Spleen (tissue), 13 donors: ENCODE measurements around the gene NUMBL. TPM values are rescaled to one million over a fixed set of nuclear protein-coding genes. Genes with fewer than 3 reads are reported as not detected.

Source experiments
- DNase-seq: peaks from one replicate; pipeline ENCODE4 v3.0.0-alpha.2; 2020
- H3K27ac ChIP-seq, 8 donors: fragments of 200-600 bp; sonication (generic) in 7 of 8; 1 replicate in 4 of 8; 2 replicates in 4 of 8; pipeline versions ENCODE4 v1.5.0 to v1.8.0; 2016 to 2021; ENCODE audit warnings: inconsistent platforms in 4 of 8, mild to moderate bottlenecking in 4 of 8, moderate library complexity in 1 of 8
- H3K27me3 ChIP-seq, 7 donors: fragments of 200-600 bp; sonication (generic) in 6 of 7; replicated peaks in 1 of 7; 1 replicate in 4 of 7; 2 replicates in 3 of 7; pipeline versions ENCODE4 v1.5.0 to v1.8.0; 2016 to 2021; ENCODE audit warnings: inconsistent platforms in 3 of 7, mild to moderate bottlenecking in 1 of 7
- H3K36me3 ChIP-seq, 6 donors: fragments of 200-600 bp; sonication (generic) in 5 of 6; 1 replicate in 4 of 6; 2 replicates in 2 of 6; pipeline versions ENCODE4 v1.5.0 to v1.8.0; 2016 to 2021; ENCODE audit warnings: inconsistent platforms in 2 of 6
- H3K4me1 ChIP-seq, 6 donors: fragments of 200-600 bp; sonication (generic) in 5 of 6; 1 replicate in 3 of 6; 2 replicates in 3 of 6; pipeline versions ENCODE4 v1.5.0 to v1.8.0; 2016 to 2021; ENCODE audit warnings: inconsistent platforms in 3 of 6
- H3K4me3 ChIP-seq, 8 donors: fragments of 200-600 bp; sonication (generic) in 7 of 8; 1 replicate in 4 of 8; 2 replicates in 4 of 8; pipeline versions ENCODE4 v1.5.0 to v1.8.0; 2016 to 2021; ENCODE audit warnings: inconsistent platforms in 4 of 8, mild to moderate bottlenecking in 4 of 8, moderate library complexity in 2 of 8
- H3K9me3 ChIP-seq, 8 donors: fragments of 200-600 bp; sonication (generic) in 7 of 8; 1 replicate in 4 of 8; 2 replicates in 4 of 8; pipeline versions ENCODE4 v1.5.0 to v1.8.0; 2016 to 2021; ENCODE audit warnings: inconsistent platforms in 4 of 8
- POLR2A ChIP-seq, 3 donors: fragments of 450-650 bp; IDR thresholded peaks; one replicate each; pipeline ENCODE4 v1.5.1; 2017; ENCODE audit warnings: antibody characterized with exemption in 3 of 3, mild to moderate bottlenecking in 1 of 3
- POLR2AphosphoS5 ChIP-seq, 3 donors: sonication (generic); formaldehyde crosslinking; IDR thresholded peaks; one replicate each; pipeline ENCODE4 v1.5.1; 2017; ENCODE audit warnings: antibody characterized with exemption in 3 of 3
- WGBS, 5 donors: extraction: QIAGEN DNeasy Blood & Tissue Kit in 3 of 5; methylation state at CpG; one replicate each; pipeline versions ENCODE4 v1.1.5 to v1.1.7; 2013 to 2018; 5-methylcytosine and 5-hydroxymethylcytosine counted together
- intact Hi-C: fragments of 100-400 bp; cut with DNase I; formaldehyde crosslinking; loops from one replicate; pipeline ENCODE4 v1.15.0; 2023; ENCODE audit warnings: low total_unique reads
- long read RNA-seq, 2 donors: transcript quantifications; one replicate each; lab custom pipeline, GENCODE V29; 2026
- polyA plus RNA-seq, 3 donors: library from polyadenylated mRNA; stranded (reverse); fragments of 200-250 nt; gene quantifications; one replicate each; pipeline ENCODE4 v1.2.1, GENCODE V29; 2013
- total RNA-seq, 7 donors: library from RNA; depleted of rRNA in 3 of 7; stranded (reverse); fragments of >200 nt in 3 of 7; fragmentation: NEBNext Ultra II Directional in 4 of 7; extraction: Animal tissue kit (Norgen Biotek cat#: 25700) in 4 of 7; gene quantifications; one replicate each; pipeline versions ENCODE4 v1.1.0 to v1.2.1, GENCODE V29; 2016 to 2021
- TF ChIP-seq, protein P1 (sequence below), 11 experiments: fragments of 200-600 bp in 7 of 11; fragments of 450-650 bp in 4 of 11; sonication (generic) in 4 of 11; IDR thresholded peaks in 8 of 11; conservative IDR thresholded peaks in 3 of 11; 1 replicate in 7 of 11; 2 replicates in 4 of 11; pipeline versions ENCODE4 v1.4.0 to v1.8.0; 2016 to 2021; ENCODE audit warnings: antibody characterized with exemption in 11 of 11, inconsistent platforms in 4 of 11, mild to moderate bottlenecking in 1 of 11
- donor health status: healthy with polysubstance abuse.
- donor health status: DM: no; HTN: no; CAD: no; lungs with moderate emphysema.
- donor health status: DM: no; HTN: no; CAD: no.
- donor health status: Bipolar disorder and iron deficiency.
- donor health status: healthy.
- donor health status: DM: no; HTN: no; CAD: no.
- donor health status: DM: yes; HTN: yes; CAD: no.

NUMBL gene
- total RNA-seq (10 to 100 TPM; 12.1 to 27.4 (median 14.8) TPM), polyA plus RNA-seq (10 to 100 TPM in 1 of 3 donors, 1 to 10 TPM in 2; 3.2 to 10.6 (median 3.5) TPM)
- long read RNA-seq, donor 1, partial matches to known transcripts: 0 of 2 reads
- long read RNA-seq, donor 1, other reads (novel, unspliced or antisense): 0 of 2 reads
- long read RNA-seq, donor 2, partial matches to known transcripts: 0 of 3 reads
- long read RNA-seq, donor 2, other reads (novel, unspliced or antisense): 0 of 3 reads

DNA sequence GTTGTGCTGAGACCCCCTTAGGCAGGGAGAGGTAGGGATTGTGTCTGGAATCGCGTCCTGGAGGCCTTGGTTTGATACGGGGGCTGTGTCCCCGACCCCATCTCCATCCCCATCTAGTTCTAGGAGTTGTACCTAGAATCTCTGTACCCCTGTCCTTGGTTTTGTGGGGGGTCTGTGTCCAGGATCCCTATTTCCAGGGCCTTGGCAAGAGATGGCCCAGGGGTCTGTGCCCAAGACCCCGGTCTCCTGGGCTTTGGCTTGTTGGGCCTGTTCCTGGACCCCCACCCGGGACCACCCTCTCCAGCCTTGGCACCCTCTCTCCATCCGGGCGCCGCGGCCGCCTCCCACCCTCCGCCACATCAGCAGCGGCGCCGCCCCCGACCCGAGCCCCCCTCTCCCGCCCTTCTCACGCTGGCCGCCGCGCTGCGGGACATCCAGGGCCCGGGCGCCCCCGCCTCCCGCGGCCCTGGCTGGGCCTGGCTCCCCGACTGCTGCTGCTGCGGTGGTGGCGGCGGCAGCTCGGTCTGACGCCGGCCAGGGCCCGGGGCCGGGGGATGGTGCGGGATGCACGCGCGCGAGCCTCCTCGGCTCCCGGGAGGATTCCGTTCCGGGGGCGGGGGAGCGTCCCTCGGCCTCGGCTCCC, at the start of gene NUMBL:
TSS of gene NUMBL (minus strand) at position 602 of the 643 bp plus-strand sequence. CDS start at position 434, 168 bp downstream.
- H3K36me3 ChIP-seq: peaks cover 0 to 53% (median 10%) of the 10 kb centered on the region in 6 donors
- no peak for DNase-seq
- no peaks in the 10 kb centered on the region for H3K9me3 ChIP-seq
- 2 to 18% (median 6%) methylated on average over 17 to 50 of the region's 50 CpGs for WGBS, 5 donors
- TF ChIP-seq POLR2AphosphoS5 (IDR thresholded peaks at IDR 0.05): no peak
- TF ChIP-seq, protein P1, sequence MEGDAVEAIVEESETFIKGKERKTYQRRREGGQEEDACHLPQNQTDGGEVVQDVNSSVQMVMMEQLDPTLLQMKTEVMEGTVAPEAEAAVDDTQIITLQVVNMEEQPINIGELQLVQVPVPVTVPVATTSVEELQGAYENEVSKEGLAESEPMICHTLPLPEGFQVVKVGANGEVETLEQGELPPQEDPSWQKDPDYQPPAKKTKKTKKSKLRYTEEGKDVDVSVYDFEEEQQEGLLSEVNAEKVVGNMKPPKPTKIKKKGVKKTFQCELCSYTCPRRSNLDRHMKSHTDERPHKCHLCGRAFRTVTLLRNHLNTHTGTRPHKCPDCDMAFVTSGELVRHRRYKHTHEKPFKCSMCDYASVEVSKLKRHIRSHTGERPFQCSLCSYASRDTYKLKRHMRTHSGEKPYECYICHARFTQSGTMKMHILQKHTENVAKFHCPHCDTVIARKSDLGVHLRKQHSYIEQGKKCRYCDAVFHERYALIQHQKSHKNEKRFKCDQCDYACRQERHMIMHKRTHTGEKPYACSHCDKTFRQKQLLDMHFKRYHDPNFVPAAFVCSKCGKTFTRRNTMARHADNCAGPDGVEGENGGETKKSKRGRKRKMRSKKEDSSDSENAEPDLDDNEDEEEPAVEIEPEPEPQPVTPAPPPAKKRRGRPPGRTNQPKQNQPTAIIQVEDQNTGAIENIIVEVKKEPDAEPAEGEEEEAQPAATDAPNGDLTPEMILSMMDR (IDR thresholded peaks at IDR 0.05 in 8 of 11, conservative IDR thresholded peaks at IDR 0.05 in 3 of 11): no peak
- TF ChIP-seq POLR2A (IDR thresholded peaks at IDR 0.05): no peak
- peaks cover 3 to 51% (median 21%) of the 10 kb centered on the region in 6 donors for H3K4me1 ChIP-seq
- peak within 1 kb of the TSS; percentile 30 to 90 (median 76) for H3K27ac ChIP-seq
- intact Hi-C loops: no loop called here
- no peaks in the 10 kb centered on the region for H3K27me3 ChIP-seq
- peak within 1 kb of the TSS; percentile 31 to 86 (median 61) for H3K4me3 ChIP-seq

DNA sequence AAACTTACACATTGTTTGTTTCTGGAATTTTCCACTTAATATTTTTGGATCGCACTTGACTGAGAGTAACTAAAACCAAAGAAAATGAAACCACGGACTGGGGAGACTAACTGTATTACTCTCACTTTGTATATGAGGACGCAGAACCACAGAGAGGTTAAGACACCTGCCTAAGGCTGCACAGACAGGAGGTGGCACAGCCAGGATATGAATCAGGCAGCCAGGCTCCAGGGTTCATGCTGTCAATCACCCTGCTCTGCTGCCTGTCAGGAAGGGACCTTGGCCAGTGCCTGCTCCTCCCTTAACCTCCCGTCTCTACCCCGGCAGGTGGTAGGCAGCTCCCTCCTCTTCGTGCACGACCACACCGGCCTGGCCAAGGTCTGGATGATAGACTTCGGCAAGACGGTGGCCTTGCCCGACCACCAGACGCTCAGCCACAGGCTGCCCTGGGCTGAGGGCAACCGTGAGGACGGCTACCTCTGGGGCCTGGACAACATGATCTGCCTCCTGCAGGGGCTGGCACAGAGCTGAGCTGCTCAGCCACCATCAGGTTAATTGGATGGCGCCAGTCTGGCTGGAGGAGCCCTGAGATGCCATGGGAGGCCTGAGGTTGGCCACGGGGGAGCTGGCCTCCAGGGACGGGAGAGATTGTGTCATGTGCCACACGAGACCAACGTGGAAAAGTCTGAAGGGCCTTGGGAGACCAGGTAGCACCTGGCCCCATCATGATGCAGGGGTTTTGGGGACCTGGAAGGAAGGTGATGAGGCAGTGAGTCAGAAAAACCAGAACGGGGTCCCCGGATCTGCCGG, 48.8 kb upstream of the NUMBL start:
- Histone ChIP-seq H3K27me3 (no peaks in the 10 kb centered on the region), H3K4me3 (no peak overlapping the region), H3K27ac (no peak overlapping the region), H3K9me3 (no peaks in the 10 kb centered on the region), H3K36me3 (peaks cover 0 to 94% (median 60%) of the 10 kb centered on the region in 6 donors), H3K4me1 (peaks cover 0 to 3% (median under 1%) of the 10 kb centered on the region in 6 donors)
- WGBS, 5 donors: 79 to 87% (median 84%) methylated on average over 21 to 22 of the region's 22 CpGs
- TF ChIP-seq POLR2A (IDR thresholded peaks at IDR 0.05) (no peak), POLR2AphosphoS5 (IDR thresholded peaks at IDR 0.05) (peak in 2 of 3 donors; percentile 15 to 71)
- intact Hi-C loops: no loop called here
- no peak for DNase-seq

DNA sequence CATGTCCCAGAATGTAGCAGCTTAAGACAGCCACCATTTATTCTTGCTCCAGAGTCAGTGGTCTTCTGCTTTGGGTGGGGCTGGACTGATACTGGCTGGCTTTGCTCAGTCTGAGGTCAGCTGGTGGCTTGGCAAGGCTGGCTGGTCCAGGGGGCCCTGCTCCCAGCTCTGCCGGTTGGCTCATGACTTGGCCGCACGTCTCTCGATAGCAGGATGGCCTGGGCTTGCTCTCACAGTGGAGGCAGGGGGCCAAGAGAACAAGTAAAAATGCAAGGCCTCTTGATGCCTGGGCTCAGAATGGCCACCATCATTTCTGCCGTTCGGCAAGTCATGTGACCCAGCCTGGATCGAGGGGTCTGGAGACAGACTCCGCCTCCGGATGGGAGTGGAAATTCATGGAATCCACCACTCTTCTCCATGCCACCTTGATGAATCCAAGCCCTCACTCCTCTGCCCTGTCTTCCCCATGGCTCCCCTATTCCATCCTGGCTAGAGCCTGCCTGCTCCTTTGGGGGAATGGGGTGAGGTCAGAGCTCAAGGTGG, 46.7 kb upstream of the NUMBL start:
- no peak for DNase-seq
- Histone ChIP-seq H3K4me1 (peaks cover 0 to 4% (median 0%) of the 10 kb centered on the region in 6 donors), H3K9me3 (no peaks in the 10 kb centered on the region), H3K36me3 (peaks cover 0 to 99% (median 78%) of the 10 kb centered on the region in 6 donors), H3K27ac (no peak overlapping the region), H3K4me3 (no peak overlapping the region), H3K27me3 (no peaks in the 10 kb centered on the region)
- TF ChIP-seq POLR2AphosphoS5 (IDR thresholded peaks at IDR 0.05): peak in 1 of 3 donors; percentile 41
- TF ChIP-seq, protein P1 (IDR thresholded peaks at IDR 0.05 in 8 of 11, conservative IDR thresholded peaks at IDR 0.05 in 3 of 11): no peak
- intact Hi-C loops: no loop called here
- WGBS, 5 donors: 90 to 94% (median 91%) methylated on average over 7 to 9 of the region's 9 CpGs

DNA sequence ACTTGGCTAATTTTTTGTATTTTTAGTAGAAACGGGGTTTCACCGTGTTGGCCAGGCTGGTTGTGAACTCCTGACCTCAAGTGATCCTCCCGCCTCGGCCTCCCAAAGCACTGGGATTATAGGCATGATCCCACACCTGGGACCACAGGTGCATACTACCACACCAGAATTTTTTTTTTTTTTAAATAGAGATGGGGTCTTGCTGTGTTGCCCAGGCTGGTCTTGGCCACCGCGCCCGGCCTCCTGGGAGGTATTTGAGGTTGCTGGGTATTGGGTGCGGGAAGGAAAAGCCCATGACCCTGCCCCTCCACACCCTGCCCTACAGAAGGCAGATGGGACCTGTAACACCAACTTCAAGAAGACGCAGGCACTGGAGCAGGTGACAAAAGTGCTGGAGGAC, 46.2 kb upstream of the NUMBL start:
- Histone ChIP-seq H3K9me3 (no peaks in the 10 kb centered on the region), H3K27ac (no peak overlapping the region), H3K4me1 (peaks cover 0 to 4% (median 0%) of the 10 kb centered on the region in 6 donors), H3K27me3 (no peaks in the 10 kb centered on the region), H3K4me3 (no peak overlapping the region), H3K36me3 (peaks cover 0 to 100% (median 82%) of the 10 kb centered on the region in 6 donors)
- DNase-seq: no peak
- 87 to 98% (median 88%) methylated on average over 8 to 9 of the region's 9 CpGs for WGBS, 5 donors
- TF ChIP-seq, protein P1 (IDR thresholded peaks at IDR 0.05 in 8 of 11, conservative IDR thresholded peaks at IDR 0.05 in 3 of 11): no peak
- no peak for TF ChIP-seq POLR2AphosphoS5 (IDR thresholded peaks at IDR 0.05)
- TF ChIP-seq POLR2A (IDR thresholded peaks at IDR 0.05): no peak
- intact Hi-C loops: no loop called here
